GM23338 (cell line): ENCODE measurements around the gene PGLYRP1. TPM values are rescaled to one million over a fixed set of nuclear protein-coding genes. Genes with fewer than 3 reads are reported as not detected.

Experiments
- ATAC-seq: fragments of 200-7000 bp; cut with Tn5 transposase; 3 replicates; pipeline ENCODE4 v1.9.1; 2020
- DNase-seq: peaks from one replicate; pipeline ENCODE4 v3.0.0-alpha.2; 2015; ENCODE audit warnings: low spot score
- H2AFZ ChIP-seq: fragments of 200-600 bp; sonication (generic); 2 replicates; pipeline ENCODE4 v1.8.0; 2016; ENCODE audit warnings: antibody characterized with exemption, mild to moderate bottlenecking, moderate library complexity
- H3F3A ChIP-seq: fragments of 200-600 bp; sonication (generic); replicated peaks from 2 replicates; pipeline ENCODE4 v1.8.0; 2017; ENCODE audit warnings: antibody characterized with exemption, mixed run types, low read depth
- H3K27ac ChIP-seq: fragments of 200-600 bp; sonication (generic); 2 replicates; pipeline ENCODE4 v1.6.1; 2016; ENCODE audit warnings: low read depth
- H3K27me3 ChIP-seq: fragments of 200-600 bp; sonication (generic); 2 replicates; pipeline ENCODE4 v1.8.0; 2016; ENCODE audit warnings: mild to moderate bottlenecking, mixed run types, moderate library complexity; ENCODE audit not compliant: insufficient read depth
- H3K36me3 ChIP-seq: fragments of 200-600 bp; sonication (generic); 2 replicates; pipeline ENCODE4 v1.8.0; 2016; ENCODE audit warnings: mild to moderate bottlenecking; ENCODE audit not compliant: insufficient read depth
- H3K4me1 ChIP-seq: fragments of 200-600 bp; sonication (generic); 2 replicates; pipeline ENCODE4 v1.8.0; 2016; ENCODE audit warnings: mild to moderate bottlenecking, moderate library complexity; ENCODE audit not compliant: insufficient read depth
- H3K4me2 ChIP-seq: fragments of 200-600 bp; sonication (generic); 2 replicates; pipeline ENCODE4 v1.7.1; 2017; ENCODE audit warnings: mixed run types
- H3K4me3 ChIP-seq: fragments of 200-600 bp; sonication (generic); 2 replicates; pipeline ENCODE4 v1.6.1; 2016; ENCODE audit warnings: mixed run types
- H3K79me2 ChIP-seq: fragments of 200-600 bp; sonication (generic); replicated peaks from 2 replicates; pipeline ENCODE4 v1.8.0; 2017; ENCODE audit warnings: mild to moderate bottlenecking; ENCODE audit not compliant: insufficient read depth
- H3K9me2 ChIP-seq: fragments of 200-600 bp; sonication (generic); 2 replicates; pipeline ENCODE4 v1.8.0; 2017; ENCODE audit not compliant: insufficient read depth
- H4K20me1 ChIP-seq: fragments of 200-600 bp; sonication (generic); replicated peaks from 2 replicates; pipeline ENCODE4 v1.8.0; 2017; ENCODE audit warnings: mild to moderate bottlenecking; ENCODE audit not compliant: insufficient read depth
- H3K27ac Mint-ChIP-seq: 2 replicates; pipeline ENCODE4 v1.8.0; 2020; ENCODE audit warnings: inconsistent platforms, mild to moderate bottlenecking, moderate library complexity, mixed read lengths
- H3K27me3 Mint-ChIP-seq: 3 replicates; pipeline ENCODE4 v1.8.0; 2022; ENCODE audit warnings: low read depth, mild to moderate bottlenecking, moderate library complexity, mixed read lengths, inconsistent platforms; ENCODE audit not compliant: insufficient read depth, poor library complexity
- H3K36me3 Mint-ChIP-seq: 3 replicates; pipeline ENCODE4 v1.8.0; 2021; ENCODE audit warnings: low read depth, mild to moderate bottlenecking, inconsistent platforms, moderate library complexity, mixed read lengths
- H3K4me1 Mint-ChIP-seq: 3 replicates; pipeline ENCODE4 v1.8.0; 2020; ENCODE audit warnings: mild to moderate bottlenecking, inconsistent platforms, mixed read lengths
- H3K4me3 Mint-ChIP-seq: 3 replicates; pipeline ENCODE4 v1.8.0; 2021; ENCODE audit warnings: moderate library complexity, mild to moderate bottlenecking, inconsistent platforms, mixed read lengths
- H3K9me3 Mint-ChIP-seq: 3 replicates; pipeline ENCODE4 v1.8.0; 2020; ENCODE audit warnings: moderate library complexity, mild to moderate bottlenecking, inconsistent platforms, mixed read lengths
- CREB1 ChIP-seq: fragments of 250-450 bp; sonication (Bioruptor Pico); IDR thresholded peaks from 2 replicates; pipeline ENCODE4 v1.5.0; 2020; ENCODE audit warnings: low read depth, mild to moderate bottlenecking, moderate library complexity
- JUNB ChIP-seq: IDR thresholded peaks from one replicate; pipeline ENCODE4 v1.6.1; 2016; ENCODE audit warnings: antibody characterized with exemption; ENCODE audit not compliant: unreplicated experiment
- NANOG ChIP-seq: IDR thresholded peaks from 2 replicates; pipeline ENCODE4 v1.6.1; 2016; ENCODE audit warnings: antibody characterized with exemption, borderline replicate concordance
- POLR2AphosphoS5 ChIP-seq: IDR thresholded peaks from 2 replicates; pipeline ENCODE4 v1.6.1; 2016; ENCODE audit warnings: antibody characterized with exemption, low read depth
- ZNF114 ChIP-seq: fragments of 250-450 bp; sonication (Bioruptor Pico); IDR thresholded peaks from 2 replicates; pipeline ENCODE4 v1.5.0; 2020; ENCODE audit warnings: mild to moderate bottlenecking, moderate library complexity
- ZNF331 ChIP-seq: fragments of 250-450 bp; sonication (Bioruptor Pico); IDR thresholded peaks from 2 replicates; pipeline ENCODE4 v1.5.0; 2020; ENCODE audit warnings: low read depth, mild to moderate bottlenecking, moderate library complexity
- polyA plus RNA-seq: library from polyadenylated mRNA; unstranded; fragments of >200 nt; fragmentation: Nextera tagmentation; extraction: Ambion mirVana; gene quantifications from 2 replicates; pipeline ENCODE4 v1.2.1, GENCODE V29; 2016
- total RNA-seq: library from RNA; depleted of rRNA; stranded (reverse); fragments of >200 nt; shearing (Covaris generic); gene quantifications from 2 replicates; pipeline ENCODE4 v1.2.3, GENCODE V29; 2014
- TF ChIP-seq, protein P1 (sequence below): IDR thresholded peaks from one replicate; pipeline ENCODE4 v1.6.1; 2018; ENCODE audit warnings: antibody characterized with exemption; ENCODE audit not compliant: unreplicated experiment
- TF ChIP-seq, protein P2 (sequence below), 2 experiments: fragments of 200-600 bp in 1 of 2; sonication (generic) in 1 of 2; conservative IDR thresholded peaks; 2 replicates each; pipeline versions ENCODE4 v1.5.1 to v1.6.1; 2016 to 2017; ENCODE audit warnings: antibody characterized with exemption in 2 of 2, low read depth in 2 of 2, mild to moderate bottlenecking in 2 of 2, moderate library complexity in 1 of 2
- TF ChIP-seq, protein P3 (sequence below): fragments of 250-450 bp; sonication (Bioruptor Pico); IDR thresholded peaks from 2 replicates; pipeline ENCODE4 v1.5.0; 2020; ENCODE audit warnings: mild to moderate bottlenecking, moderate library complexity

Gene PGLYRP1
- total and polyA plus RNA-seq, 2 experiments from 2014 or later: not detected

DNA sequence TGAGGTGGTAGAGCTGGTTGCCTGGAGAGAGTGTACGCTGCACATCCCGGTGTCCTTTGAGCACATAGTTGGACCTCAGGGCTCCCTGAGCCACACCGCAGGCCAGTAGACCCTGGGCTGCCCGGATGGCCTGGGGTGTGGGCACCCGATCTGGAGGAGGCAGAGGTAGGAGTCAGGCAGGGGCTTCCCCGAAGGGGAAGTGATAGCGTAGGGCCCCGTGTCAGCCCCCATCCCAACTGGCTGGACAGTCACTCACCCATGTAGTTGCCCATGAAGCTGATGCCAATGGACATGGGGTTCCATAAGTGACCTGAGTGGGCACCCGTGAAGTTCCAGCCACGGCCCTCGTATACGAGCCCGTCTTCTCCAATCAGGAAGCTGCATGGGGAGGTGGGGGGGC is 3.6 kb downstream of the PGLYRP1 start (continued):
- TF ChIP-seq, protein P1, sequence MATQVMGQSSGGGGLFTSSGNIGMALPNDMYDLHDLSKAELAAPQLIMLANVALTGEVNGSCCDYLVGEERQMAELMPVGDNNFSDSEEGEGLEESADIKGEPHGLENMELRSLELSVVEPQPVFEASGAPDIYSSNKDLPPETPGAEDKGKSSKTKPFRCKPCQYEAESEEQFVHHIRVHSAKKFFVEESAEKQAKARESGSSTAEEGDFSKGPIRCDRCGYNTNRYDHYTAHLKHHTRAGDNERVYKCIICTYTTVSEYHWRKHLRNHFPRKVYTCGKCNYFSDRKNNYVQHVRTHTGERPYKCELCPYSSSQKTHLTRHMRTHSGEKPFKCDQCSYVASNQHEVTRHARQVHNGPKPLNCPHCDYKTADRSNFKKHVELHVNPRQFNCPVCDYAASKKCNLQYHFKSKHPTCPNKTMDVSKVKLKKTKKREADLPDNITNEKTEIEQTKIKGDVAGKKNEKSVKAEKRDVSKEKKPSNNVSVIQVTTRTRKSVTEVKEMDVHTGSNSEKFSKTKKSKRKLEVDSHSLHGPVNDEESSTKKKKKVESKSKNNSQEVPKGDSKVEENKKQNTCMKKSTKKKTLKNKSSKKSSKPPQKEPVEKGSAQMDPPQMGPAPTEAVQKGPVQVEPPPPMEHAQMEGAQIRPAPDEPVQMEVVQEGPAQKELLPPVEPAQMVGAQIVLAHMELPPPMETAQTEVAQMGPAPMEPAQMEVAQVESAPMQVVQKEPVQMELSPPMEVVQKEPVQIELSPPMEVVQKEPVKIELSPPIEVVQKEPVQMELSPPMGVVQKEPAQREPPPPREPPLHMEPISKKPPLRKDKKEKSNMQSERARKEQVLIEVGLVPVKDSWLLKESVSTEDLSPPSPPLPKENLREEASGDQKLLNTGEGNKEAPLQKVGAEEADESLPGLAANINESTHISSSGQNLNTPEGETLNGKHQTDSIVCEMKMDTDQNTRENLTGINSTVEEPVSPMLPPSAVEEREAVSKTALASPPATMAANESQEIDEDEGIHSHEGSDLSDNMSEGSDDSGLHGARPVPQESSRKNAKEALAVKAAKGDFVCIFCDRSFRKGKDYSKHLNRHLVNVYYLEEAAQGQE: no peak
- TF ChIP-seq ZNF331 (CRISPR knock-in tag) (no peak), ZNF114 (CRISPR knock-in tag) (no peak), CREB1 (CRISPR knock-in tag) (no peak), POLR2AphosphoS5 (no peak)
- TF ChIP-seq, protein P2, sequence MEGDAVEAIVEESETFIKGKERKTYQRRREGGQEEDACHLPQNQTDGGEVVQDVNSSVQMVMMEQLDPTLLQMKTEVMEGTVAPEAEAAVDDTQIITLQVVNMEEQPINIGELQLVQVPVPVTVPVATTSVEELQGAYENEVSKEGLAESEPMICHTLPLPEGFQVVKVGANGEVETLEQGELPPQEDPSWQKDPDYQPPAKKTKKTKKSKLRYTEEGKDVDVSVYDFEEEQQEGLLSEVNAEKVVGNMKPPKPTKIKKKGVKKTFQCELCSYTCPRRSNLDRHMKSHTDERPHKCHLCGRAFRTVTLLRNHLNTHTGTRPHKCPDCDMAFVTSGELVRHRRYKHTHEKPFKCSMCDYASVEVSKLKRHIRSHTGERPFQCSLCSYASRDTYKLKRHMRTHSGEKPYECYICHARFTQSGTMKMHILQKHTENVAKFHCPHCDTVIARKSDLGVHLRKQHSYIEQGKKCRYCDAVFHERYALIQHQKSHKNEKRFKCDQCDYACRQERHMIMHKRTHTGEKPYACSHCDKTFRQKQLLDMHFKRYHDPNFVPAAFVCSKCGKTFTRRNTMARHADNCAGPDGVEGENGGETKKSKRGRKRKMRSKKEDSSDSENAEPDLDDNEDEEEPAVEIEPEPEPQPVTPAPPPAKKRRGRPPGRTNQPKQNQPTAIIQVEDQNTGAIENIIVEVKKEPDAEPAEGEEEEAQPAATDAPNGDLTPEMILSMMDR (conservative IDR thresholded peaks at IDR 0.05; ENCODE audit: low read depth in 2 of 2): no peak

DNA sequence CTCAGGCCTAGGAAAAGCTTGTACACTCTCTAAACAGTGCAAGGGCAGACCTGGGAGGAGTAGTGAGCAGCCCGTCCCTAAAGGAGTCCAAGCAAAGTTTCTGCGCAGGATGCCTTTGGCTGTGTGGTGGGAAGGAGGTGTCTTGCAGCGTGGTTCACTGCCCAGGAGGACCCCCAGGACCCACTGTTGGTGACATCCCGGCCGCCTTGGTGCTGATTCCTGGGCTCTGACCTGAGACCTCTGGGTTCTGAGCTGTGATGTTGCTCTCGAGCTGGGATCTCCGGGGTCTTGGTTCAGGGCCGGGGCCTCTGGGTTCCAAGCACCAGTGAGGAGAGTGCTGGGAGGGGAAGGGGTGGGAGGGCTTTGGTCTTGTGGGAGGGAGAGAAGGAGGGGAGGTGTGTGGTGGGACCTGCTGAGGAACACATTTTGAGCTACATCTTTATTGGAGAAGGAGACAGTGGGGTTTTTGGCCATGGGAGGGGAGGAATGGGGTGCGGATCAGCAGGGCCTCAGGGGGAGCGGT is 4.1 kb downstream of the PGLYRP1 start:
- H3F3A ChIP-seq: no peaks in the 10 kb centered on the region
- H3K36me3 Mint-ChIP-seq: peaks cover 6% of the 10 kb centered on the region; the same call in 2 of the 3 replicates
- ATAC-seq: no peak
- no peaks in the 10 kb centered on the region for H3K9me3 Mint-ChIP-seq
- no peaks in the 10 kb centered on the region for H3K79me2 ChIP-seq
- H3K27ac Mint-ChIP-seq: no peak overlapping the region
- no peak overlapping the region for H3K4me3 ChIP-seq
- H3K36me3 ChIP-seq: no peaks in the 10 kb centered on the region
- no peak for DNase-seq
- peaks cover 23% of the 10 kb centered on the region for H3K27me3 ChIP-seq
- no peak overlapping the region for H3K27ac ChIP-seq
- no peak for TF ChIP-seq ZNF114 (CRISPR knock-in tag)
- no peak for TF ChIP-seq NANOG
- TF ChIP-seq, protein P3, sequence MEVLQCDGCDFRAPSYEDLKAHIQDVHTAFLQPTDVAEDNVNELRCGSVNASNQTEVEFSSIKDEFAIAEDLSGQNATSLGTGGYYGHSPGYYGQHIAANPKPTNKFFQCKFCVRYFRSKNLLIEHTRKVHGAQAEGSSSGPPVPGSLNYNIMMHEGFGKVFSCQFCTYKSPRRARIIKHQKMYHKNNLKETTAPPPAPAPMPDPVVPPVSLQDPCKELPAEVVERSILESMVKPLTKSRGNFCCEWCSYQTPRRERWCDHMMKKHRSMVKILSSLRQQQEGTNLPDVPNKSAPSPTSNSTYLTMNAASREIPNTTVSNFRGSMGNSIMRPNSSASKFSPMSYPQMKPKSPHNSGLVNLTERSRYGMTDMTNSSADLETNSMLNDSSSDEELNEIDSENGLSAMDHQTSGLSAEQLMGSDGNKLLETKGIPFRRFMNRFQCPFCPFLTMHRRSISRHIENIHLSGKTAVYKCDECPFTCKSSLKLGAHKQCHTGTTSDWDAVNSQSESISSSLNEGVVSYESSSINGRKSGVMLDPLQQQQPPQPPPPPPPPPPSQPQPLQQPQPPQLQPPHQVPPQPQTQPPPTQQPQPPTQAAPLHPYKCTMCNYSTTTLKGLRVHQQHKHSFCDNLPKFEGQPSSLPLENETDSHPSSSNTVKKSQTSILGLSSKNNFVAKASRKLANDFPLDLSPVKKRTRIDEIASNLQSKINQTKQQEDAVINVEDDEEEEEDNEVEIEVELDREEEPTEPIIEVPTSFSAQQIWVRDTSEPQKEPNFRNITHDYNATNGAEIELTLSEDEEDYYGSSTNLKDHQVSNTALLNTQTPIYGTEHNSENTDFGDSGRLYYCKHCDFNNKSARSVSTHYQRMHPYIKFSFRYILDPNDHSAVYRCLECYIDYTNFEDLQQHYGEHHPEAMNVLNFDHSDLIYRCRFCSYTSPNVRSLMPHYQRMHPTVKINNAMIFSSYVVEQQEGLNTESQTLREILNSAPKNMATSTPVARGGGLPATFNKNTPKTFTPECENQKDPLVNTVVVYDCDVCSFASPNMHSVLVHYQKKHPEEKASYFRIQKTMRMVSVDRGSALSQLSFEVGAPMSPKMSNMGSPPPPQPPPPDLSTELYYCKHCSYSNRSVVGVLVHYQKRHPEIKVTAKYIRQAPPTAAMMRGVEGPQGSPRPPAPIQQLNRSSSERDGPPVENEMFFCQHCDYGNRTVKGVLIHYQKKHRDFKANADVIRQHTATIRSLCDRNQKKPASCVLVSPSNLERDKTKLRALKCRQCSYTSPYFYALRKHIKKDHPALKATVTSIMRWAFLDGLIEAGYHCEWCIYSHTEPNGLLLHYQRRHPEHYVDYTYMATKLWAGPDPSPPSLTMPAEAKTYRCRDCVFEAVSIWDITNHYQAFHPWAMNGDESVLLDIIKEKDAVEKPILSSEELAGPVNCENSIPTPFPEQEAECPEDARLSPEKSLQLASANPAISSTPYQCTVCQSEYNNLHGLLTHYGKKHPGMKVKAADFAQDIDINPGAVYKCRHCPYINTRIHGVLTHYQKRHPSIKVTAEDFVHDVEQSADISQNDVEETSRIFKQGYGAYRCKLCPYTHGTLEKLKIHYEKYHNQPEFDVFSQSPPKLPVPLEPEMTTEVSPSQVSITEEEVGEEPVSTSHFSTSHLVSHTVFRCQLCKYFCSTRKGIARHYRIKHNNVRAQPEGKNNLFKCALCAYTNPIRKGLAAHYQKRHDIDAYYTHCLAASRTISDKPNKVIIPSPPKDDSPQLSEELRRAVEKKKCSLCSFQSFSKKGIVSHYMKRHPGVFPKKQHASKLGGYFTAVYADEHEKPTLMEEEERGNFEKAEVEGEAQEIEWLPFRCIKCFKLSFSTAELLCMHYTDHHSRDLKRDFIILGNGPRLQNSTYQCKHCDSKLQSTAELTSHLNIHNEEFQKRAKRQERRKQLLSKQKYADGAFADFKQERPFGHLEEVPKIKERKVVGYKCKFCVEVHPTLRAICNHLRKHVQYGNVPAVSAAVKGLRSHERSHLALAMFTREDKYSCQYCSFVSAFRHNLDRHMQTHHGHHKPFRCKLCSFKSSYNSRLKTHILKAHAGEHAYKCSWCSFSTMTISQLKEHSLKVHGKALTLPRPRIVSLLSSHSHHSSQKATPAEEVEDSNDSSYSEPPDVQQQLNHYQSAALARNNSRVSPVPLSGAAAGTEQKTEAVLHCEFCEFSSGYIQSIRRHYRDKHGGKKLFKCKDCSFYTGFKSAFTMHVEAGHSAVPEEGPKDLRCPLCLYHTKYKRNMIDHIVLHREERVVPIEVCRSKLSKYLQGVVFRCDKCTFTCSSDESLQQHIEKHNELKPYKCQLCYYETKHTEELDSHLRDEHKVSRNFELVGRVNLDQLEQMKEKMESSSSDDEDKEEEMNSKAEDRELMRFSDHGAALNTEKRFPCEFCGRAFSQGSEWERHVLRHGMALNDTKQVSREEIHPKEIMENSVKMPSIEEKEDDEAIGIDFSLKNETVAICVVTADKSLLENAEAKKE: no peak
- TF ChIP-seq POLR2AphosphoS5: no peak
- TF ChIP-seq, protein P1: no peak
- TF ChIP-seq JUNB: no peak
- H2AFZ ChIP-seq: no peak overlapping the region
- H3K4me1 Mint-ChIP-seq: peaks cover 34% of the 10 kb centered on the region
- H3K9me2 ChIP-seq: no peaks in the 10 kb centered on the region
- peaks cover 5% of the 10 kb centered on the region; the same call in 1 of the 2 replicates for H4K20me1 ChIP-seq
- peaks cover 19% of the 10 kb centered on the region for H3K4me1 ChIP-seq
- no peak overlapping the region for H3K4me3 Mint-ChIP-seq
- no peak overlapping the region for H3K4me2 ChIP-seq
- H3K27me3 Mint-ChIP-seq: peaks cover 31% of the 10 kb centered on the region
